ENCODE results near the gene SHANK1.

The SHANK1 gene

DNA sequence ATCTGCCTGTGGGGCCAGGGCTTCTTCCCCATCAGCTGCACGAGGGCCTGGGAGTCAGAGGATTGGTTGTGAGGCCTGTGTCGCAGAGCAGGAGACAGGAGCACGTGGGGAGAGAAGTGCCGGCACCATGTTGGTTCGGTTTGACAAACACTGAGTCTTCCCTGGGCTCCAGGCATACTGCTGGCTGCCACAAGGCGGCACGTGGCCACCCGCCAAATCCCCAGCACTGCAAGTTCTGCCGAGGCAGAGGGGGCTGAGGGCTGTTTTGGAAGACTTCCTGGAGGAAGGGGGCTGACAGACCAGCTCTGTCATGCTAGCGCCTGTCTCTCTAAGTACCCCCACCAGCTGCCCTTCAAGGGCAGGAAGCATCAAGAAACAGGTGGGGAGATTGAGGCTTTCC lies 9.5 kb downstream of the SHANK1 start:
- DNase-seq: no peak

DNA sequence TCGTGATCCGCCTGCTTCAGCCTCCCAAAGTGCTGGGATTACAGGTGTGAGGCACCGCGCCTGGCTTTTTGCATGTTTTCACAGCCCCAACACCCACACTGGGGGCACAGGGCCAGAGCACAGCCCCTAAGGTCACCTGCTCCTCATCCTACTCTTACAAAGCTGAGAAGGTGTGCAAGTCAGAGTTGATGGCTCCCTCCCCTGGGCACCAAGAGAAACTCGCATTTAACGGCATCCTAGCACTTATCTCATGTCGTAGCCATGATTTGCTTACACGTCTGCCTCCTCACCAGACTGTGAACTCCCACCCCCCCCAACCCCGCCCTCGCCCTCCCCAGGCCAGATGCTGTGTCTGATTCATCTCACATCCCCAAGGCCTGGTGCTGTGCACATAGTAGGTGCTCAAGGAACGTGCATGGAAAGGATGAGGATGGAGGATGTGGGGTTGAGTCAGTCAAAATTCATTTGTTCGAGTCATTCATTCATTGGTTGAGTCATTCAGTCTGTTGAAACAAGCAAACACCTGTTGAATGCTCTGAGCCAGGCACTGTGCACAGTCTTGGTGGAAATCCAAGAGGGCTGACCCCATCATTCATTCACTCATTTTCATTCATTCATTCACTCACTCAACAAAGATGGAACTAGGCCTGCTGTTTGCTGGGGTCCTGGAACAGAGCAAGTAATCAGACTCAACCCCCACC lies 11.3 kb downstream of the SHANK1 start:
- no peak for DNase-seq

DNA sequence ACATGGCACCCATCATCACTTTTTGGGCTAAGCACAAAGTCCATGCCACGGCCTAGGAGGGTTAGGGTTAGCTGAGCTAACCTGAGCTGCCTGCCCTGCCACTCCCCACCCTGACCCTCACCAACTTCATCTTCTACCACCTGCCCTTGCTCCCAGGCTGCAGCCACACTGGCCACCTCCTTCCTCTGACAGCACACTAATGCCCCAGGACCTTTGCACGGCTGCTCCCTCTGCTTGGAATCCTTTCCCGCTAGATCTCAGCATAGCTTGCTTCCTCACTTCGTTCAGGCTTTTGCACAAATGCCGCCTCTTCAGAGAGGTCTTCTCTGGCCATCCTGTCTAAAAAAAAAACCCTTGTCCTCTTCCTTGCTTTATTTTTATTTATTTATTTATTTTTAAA lies 13.2 kb downstream of the SHANK1 start:
- DNase-seq: no peak

DNA sequence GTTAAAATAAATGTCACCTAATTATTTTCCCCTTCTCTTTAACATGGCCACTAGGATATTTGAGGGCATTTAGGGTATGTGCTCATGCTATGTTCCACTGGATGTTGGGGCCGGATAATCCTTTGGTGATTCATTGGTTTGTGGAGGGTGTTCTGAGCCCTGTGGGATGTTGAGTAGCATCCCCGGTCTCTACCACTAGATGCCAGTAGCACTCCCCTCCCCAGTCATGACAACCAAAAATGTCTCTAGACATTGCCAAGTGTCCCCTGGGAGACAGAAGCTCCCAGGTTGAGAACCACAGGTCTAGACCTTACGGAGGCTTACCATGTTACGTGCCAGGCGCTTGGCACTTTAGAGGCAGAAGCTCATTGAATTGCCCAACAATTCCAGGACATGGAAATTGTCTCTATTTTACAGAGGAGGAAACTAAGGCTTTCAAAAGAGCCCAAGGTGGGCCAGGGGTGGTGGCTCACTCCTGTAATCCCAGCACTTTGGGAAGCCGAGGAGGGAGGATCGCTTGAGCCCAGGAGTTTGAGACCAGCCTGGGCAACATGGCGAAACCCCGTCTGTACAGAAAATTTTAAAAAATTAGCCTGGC lies 14.1 kb downstream of the SHANK1 start:
- no peak for DNase-seq

DNA sequence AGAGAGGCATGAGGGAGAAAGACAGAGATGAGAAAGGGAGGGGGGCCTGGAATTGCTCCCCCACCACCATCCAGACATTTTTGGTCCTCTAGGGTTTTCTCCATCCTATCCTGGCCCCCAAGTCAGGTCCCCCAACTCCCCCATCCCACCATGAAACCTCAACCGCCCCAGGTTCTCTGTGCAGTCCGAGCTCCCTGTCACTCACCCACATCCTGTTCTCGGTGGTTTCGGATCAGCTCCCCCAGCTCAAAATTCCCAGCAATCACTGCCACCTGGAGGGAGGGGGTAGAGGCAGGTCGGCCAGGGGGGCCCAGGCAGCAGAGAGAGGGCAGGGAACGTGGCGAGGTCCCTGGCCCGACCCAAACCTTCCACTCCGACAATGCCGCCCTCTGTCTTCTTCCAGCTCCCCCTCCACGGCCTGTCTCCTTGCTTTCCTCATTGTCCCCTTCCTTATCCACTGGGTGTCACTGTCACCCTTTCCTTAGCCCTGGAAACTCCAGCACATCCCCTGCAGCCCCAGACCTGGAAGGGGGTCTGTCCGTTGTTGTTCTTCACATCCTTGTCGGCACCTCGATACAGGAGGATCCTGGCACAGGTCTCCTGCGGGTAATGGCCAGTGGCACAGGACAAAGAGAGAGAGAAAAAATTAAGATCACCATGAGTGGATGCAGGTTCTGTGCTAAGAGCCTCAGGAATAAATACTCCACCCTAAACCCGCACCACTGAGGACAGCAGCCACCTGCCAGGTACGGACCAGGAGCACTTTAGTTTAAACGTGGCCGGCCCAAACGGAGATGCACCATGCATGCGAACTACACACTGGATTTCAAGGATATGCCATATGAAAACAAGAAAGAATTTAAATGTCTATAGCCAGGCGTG lies 15.4 kb downstream of the SHANK1 start:
- DNase-seq: no peak

DNA sequence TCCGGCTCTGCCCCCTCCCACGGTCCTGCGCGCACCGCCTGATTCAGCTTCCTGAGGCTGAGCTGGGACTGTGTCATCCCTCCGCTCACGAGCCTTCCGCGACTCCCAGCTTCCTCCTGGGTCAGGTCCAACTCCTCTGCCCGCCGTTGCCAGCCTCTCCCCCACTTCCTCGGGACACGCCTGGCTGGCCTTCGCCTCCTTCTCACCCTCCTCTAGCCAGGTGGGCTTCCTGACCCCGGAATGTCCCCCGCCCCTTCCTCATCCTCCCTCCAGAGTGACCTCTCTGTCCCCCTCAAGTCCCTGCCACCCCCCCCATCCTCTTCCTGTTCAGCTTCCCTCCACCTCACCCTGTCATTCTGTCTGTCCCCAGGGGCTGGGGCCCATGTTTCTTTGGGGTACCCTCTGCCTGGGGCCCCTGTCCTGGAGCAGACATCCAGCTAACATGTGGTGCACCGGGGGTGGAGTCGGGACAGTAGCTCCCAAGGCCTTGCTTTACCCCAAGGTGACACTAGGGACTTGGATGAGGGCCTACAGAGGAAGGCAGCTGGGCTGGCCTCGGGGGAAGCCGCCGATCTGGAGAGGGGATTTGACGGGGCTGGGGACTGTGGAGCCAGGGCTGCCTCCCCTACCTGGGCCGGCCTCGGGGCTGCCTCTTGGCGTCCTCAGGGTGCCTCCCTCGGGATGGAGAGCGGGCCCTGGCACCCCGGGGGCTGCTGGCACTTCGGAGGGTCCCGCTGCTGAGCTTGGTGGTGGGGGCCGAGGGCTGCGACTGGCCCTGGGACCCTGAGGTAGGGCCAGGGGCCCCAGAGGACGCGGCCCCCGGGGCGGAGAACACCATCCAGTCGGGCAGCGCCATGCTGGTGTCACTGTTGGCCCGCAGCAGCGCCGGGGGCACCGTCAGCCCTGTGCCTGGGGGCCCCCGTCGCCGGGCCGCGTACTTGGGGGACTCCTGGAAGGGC lies 16.5 kb downstream of the SHANK1 start:
- no peak for DNase-seq

DNA sequence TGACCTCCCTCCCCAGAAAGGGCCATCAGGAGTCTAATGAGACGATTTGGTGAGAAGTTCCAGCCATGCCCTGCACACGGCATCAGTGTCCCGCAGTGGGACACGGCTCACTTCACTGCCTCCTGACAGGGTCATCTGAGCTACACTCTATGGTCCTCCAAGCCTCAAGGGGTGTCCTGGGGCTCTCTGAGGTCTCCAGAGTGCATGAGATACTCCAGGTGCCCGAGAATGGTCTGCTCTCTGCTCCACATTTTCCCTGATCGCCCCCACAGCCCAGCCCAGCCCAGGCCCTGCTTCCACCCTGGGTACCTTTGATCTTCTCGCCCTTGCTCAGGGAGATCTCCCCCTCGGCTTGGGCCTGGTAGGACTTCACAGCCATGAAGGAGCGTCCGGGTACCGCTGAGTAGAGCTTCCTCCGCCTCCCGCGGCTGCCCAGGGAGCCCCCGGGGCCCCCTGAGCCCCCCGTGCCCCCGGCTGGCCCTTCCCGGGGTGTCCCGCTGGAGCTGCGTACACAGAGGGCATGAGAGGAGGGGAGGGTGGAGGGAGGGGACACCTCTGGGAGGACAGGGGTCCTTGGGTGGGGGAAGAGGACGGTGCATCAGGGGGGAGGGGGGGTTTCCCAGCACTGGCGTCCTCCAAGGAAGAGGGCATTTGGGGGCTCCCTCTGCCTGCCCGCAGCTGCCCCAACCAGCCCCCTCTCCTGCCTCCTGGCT lies 17.3 kb downstream of the SHANK1 start:
- DNase-seq: no peak

DNA sequence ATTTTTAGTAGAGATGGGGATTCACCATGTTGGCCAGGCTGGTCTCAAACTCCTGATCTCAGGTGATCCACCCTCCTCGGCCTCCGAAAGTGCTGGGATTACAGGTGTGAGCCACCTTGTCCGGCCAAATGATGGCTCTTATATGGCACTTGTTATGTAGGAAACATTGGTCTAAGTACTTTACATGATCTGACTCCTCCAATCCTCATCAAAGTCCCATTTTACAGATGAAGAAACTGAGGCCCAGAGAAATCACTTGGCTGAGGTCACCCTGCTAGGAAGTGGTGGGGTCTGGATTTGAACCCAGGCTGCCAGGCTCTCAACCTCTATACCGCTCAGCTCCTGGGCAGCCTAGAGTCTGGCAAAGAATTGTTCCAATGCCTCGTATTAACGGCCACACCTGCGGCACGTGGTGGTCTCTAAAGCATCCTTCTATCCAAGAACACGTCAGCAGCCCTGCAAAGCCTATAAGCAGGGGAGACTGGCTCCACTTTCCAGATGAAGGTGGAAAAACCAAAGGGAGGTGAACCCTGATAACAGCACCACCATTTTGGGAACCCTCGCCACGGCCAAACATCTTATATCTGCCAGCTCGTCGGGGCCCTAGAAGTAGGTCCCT lies 18.1 kb downstream of the SHANK1 start:
- DNase-seq: no peak

DNA sequence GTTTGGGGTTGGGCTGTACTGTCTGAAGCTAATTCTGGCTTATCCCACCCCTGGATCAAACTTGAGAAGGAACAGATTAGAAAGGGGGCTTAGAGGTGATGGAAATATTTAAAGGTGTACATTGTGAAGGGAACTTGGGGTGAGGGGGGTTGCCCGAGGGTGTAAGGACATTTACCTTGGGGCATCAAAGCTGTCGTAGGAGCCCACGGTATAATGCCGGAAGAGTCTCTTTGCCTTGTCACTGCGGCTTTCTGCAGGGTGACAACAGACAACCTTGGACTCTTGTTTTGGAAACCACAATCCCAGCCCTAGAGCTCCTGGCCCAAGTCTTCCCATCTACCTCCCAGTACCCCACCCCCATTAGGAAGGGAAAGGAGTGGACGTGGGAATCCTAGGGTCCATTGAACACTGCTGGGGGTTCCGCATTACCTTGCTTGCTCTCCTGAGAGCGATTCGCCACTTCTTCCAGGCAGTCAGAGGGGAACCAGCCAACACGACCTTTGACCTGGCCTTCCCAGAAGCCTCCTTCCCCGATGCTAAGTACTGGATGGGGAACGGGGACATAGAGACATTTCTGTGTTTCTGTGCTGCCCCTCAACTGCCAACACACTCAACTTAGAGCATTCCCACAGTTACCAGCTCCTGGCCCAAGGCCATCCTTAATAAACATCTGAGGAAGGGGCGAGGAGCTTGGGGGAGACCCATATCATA lies 22.0 kb downstream of the SHANK1 start:
- no peak for DNase-seq

DNA sequence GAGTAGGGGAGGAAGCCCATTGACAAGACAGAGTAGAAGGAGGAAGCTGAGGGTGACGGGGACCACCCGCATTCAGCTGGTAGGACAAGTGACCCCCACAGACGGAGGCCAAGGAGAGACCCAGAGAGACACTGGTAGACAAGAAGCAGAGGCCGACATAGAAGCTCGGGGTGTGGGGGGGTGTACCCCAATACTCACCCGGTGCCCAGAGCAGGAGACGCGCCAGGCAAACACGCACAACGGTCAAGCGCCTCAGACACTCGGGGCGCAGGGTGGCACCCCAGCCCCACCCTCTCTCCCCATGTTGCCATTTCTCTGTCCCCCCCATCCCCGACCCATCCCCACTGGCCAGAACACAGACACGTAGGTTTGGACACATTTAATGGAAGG lies 23.5 kb downstream of the SHANK1 start:
- no peak for DNase-seq

DNA sequence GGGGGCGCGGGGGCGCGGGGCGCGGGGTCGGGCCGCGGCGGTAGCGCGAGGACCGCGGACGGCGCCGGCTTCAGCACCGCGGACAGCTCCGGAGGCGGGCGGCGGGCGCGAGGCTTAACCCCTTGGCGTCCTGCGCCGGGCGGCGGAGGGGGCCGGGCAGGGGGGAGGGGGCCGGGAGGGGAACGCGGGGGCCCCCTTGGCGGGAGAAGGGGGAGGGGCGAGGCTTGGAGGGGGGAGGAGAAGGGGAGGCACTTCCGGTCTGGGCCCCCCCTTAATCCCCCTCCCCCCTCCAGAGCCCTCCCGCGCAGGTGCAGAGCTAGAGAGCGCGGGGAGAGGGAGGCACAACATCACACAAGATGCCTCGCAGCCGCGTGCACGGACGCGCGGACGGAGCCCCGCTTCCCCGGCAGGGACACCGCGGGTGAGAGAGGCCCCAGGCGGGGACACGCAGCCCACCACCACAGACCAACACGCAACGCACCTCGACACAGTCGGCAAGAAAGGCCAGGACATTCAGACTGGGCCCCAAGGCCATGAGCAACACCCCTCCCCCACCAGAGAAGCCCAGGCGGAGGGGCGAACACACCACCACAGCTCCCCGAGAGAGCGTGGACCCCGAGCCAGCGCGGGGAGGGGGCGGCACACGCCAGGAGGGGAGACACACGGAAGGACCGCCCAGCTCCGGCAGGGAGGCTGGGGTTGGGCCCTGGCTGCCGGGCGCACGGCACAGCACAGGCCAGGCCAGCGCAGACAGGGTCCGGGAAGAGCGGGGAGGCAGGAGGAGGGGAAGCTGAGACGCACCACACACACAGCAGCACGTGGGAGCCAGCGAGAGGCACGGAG lies 24.1 kb downstream of the SHANK1 start:
- DNase-seq: peak; percentile 40

DNA sequence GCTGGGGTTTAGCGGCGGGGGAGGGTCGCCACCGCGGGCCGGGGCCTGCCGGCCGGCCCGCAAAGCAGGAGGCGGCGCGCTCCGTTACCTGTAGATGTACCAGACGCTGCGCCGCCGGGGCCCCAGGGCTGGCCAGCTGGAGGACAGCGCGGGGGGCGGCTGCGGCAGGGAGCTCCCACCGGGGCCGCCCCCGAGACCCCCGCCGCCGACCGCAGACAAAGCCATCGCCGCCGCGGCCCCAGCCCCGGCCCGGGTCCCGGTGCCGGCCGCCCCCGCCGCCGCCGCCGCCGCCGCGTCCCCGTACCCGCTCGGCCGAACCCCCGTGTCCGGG lies 24.8 kb downstream of the SHANK1 start:
- no peak for DNase-seq

DNA sequence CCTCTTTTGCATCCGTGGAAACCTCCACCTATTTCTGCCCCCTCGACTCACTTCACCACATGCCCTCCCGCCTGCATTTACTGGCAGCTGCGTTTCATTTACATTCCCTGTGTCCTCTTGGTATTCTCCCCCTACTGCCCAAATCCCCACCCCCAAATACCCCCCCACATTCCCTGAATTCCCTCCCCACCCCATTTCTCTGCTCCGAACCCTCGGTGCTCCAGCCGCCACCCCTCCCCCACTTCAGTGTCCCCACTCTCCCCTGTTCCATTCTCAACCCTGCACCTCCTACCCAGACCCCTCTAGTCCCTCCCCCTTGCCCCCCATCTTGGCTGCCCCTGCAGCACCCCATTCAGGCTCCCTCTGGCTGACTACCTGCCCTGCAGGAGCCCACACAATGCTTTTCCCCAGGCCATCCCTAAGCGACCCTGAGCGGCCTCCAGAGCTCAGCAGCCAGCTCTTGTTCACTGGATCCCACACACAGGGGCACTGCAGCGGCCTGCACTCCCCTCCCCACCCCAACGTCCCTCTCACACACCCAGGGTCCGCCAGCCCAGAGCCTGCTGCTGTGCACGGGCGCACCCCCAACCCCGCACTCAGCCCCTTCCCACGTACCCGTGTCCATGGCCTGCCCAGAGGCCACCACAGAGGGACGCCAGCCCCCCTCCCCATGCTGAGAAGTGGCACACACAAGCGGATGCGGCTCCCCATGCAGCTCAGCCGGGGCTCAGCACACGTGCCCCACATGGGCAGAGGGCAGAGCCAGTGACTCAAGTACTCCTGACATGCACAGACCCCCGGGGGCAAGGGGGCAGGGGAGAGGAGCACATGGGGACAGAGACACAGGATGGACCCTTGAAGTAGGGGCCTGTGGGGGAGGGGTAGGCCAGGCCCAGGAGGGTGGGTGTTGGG lies 26.3 kb downstream of the SHANK1 start:
- DNase-seq: no peak

DNA sequence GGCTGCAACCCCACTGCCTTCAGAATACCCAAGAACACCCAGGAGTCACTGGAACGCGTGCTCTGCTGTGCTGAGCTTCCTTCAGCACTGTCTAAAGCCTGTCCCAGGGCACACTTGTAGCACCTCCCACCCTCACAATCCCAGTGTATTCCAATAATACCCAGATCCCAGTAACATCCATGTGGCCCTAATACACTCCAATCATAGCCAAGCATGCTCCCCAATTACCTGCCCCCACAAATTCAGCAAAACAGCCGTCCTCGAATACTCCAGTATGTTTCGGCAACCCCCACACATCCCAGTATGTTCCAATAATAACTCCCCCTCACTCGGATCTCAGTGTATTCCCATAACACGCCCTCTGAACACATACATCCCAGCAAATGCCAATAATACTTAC lies 29.2 kb downstream of the SHANK1 start:
- no peak for DNase-seq

DNA sequence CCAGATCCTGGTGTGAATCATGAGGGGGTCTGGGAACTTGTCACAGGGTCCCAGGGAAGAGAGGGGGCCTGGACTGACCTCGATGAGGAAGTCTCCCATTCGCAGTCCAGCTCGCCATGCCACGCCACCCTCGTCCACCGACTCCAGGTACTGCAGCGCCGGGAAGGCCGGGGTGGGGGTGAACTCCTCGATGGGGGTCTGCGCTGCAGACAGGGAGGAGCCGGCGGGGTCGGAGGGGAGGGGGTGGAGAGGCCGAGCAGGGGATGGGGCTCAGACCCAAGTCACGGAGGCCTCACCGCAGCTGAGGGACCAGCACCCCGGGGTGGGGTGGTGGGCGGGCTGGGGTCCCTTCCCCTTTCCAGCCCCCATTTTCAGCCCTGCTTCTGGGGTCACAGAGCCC lies 30.8 kb downstream of the SHANK1 start:
- no peak for DNase-seq

DNA sequence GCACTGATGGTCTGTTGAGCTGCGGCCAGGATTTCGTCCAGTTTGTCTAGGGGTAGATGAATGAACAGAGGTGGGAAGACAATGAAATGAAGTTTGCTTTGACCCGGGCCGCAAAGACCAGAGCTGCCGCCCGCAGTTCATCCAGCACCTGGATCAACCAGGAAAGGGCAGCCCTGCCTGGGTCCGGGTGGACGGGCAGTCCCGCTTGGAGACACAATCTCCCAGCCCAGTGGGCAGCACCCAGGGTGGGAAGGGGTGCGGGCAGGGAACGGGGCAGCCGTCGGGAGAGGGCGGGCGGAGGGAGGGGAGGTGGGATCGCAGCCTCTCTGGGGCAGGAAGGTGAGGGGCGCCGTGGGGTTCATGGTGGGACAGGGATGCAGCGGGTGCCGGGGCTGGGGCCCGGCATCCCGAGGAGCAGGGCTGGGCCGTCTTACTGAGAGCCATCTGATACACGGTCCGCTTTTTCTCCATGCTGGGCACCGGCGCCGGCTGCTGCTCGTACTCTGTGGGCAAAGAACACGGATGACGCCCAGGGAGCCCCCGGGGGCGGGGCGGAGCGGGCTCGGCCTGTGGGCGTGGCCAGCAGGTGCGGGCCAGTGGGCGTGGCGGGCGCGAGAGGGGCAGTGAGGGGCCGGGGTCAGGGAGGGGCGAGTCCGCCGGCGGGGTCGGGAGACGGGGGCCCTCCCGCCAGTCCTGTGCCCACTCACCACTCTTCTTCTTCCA lies 33.1 kb downstream of the SHANK1 start:
- DNase-seq: no peak

DNA sequence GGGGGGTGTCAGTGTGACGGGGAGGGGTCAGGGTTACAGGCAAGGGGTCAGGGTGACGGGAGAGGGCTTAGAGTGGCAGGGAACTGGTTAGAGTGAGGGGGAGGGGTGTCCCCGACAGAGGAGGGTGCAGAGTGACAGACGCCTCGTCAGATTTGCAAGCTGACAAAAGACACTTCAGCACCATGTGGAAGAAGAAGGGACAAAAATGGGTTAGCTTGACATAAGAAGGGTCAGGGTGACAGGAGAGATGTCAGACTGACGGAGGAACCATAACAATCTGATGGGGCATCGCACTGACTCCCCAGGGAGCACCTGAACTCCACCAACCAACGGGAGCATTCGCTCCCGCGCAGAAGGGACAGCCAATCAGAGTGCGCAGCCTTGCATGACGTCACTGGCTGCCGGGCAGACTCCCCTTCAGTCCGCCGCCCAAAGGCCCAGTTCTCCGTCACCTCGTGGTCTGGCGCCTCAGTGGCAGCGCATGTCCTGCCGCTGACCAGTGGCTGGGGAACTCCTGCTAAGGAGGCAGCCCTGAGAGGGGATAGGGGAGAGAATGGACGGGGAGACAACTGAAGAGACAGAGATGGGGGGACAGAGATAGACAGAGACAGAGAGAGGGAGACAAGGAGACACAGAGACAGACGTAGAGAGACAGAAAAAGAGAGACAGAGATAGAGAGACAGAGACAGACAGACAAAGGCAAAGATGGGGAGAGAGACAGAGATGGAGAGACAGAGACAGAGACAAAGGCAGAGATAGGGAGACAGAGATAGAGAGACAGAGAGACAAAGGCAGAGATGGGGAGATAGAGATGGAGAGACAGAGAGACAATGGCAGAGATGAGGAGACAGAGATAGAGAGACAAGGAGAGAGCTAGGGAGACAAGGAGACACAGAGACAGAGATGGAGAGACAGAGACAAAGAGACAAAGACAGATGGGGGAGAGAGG lies 40.2 kb downstream of the SHANK1 start:
- DNase-seq: peak; percentile 48

All from NCI-H1092 (cell line).